Brain microvascular endothelial cell (primary cell): Measurements from ENCODE around the gene LRRC31.
A peak's percentile ranks its signal among the peaks of the same experiment; 100 is the strongest.

Experiments used
- DNase-seq: peaks from one replicate; pipeline ENCODE4 v3.0.0-alpha.2; 2020
- H3K27ac ChIP-seq: fragments of 250-450 bp; sonication (Bioruptor Pico); 2 replicates; pipeline ENCODE4 v1.5.1; 2020; ENCODE audit warnings: mild to moderate bottlenecking, moderate library complexity
- H3K27me3 ChIP-seq: fragments of 250-450 bp; sonication (Bioruptor Pico); replicated peaks from 2 replicates; pipeline ENCODE4 v1.5.1; 2020; ENCODE audit warnings: mild to moderate bottlenecking
- H3K36me3 ChIP-seq: fragments of 250-450 bp; sonication (Bioruptor Pico); replicated peaks from 2 replicates; pipeline ENCODE4 v1.5.1; 2020; ENCODE audit warnings: mild to moderate bottlenecking
- H3K4me3 ChIP-seq: 2 replicates; pipeline ENCODE4 v1.5.1; 2011; ENCODE audit warnings: low read depth, mild to moderate bottlenecking, control low read depth, low read length, moderate library complexity
- CTCF ChIP-seq: IDR thresholded peaks from 2 replicates; pipeline ENCODE4 v1.5.1; 2011; ENCODE audit warnings: low read depth, mild to moderate bottlenecking, moderate library complexity, low read length, control low read depth, inconsistent platforms; ENCODE audit errors: missing control alignments
- in situ Hi-C: cut with HindIII; loops from 2 replicates; pipeline ENCODE4 v1.10.0; 2017; ENCODE audit warnings: low sequenced_read_pairs, low pct_ligation_motif_present

LRRC31 gene

GRCh38 chr3:169857811-169858210 lies 11.9 kb downstream of the LRRC31 start:
- no peak overlapping the region for H3K27ac ChIP-seq
- H3K27me3 ChIP-seq = peaks cover 3% of the 10 kb centered on the region
- no peak for DNase-seq
- in situ Hi-C loops = no loop called here
- no peak overlapping the region for H3K4me3 ChIP-seq
- TF ChIP-seq CTCF = no peak
- H3K36me3 ChIP-seq = no peaks in the 10 kb centered on the region

DNA sequence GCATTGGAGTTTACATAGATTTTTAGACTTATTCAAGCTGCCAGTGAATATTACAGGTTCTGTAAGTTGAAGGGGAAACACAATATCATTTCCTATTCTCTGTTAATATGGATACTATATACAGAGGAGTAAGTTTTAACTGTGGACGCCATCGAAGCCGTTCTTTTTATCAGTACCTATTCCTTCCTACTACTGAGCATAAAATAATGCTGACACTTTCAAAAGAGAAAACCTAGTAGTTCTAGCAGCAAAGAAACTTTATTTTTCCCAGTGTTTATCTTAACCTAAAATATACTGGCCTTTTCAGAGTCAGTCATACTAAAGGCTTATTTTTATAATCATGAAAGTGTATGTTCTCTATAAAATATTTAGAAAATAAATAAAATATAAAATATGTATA lies 14.2 kb downstream of the LRRC31 start:
- in situ Hi-C loops = no loop called here
- Histone ChIP-seq H3K36me3 (no peaks in the 10 kb centered on the region), H3K27me3 (peaks cover 3% of the 10 kb centered on the region)

DNA sequence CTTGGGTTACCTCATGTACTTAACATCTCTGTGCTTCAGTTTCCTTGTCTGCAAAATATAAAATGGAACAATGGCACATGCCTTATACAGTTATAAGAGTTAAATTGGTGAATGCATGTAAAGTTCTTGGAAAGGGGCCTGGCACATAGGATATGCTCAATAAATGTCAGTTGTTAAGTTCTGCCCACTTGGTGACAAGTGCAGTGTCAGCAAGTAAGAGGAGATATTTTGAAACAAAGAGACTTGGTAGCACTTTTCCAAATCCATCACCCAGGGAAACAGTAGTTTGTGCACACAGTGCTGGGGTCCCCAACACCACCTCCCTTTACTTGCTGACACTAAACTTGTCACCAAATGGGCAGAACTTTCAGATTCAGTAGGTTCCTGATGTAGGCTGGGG lies 19.1 kb downstream of the LRRC31 start:
- H3K4me3 ChIP-seq = no peak overlapping the region
- no peak for TF ChIP-seq CTCF
- H3K27ac ChIP-seq = no peak overlapping the region
- in situ Hi-C loops = no loop called here
- no peak for DNase-seq
- H3K36me3 ChIP-seq = no peaks in the 10 kb centered on the region
- no peaks in the 10 kb centered on the region for H3K27me3 ChIP-seq

More for the DNA sequence above, 14.2 kb downstream of the LRRC31 start:
- no peak overlapping the region for H3K27ac ChIP-seq
- TF ChIP-seq CTCF = no peak
- no peak overlapping the region for H3K4me3 ChIP-seq
- DNase-seq = no peak

GRCh38 chr3:169848741-169849140 lies 21.0 kb downstream of the LRRC31 start:
- DNase-seq = no peak
- no peak overlapping the region for H3K4me3 ChIP-seq
- no peak for TF ChIP-seq CTCF
- H3K27me3 ChIP-seq = no peaks in the 10 kb centered on the region
- in situ Hi-C loops = no loop called here
- H3K27ac ChIP-seq = no peak overlapping the region
- no peaks in the 10 kb centered on the region for H3K36me3 ChIP-seq

DNA sequence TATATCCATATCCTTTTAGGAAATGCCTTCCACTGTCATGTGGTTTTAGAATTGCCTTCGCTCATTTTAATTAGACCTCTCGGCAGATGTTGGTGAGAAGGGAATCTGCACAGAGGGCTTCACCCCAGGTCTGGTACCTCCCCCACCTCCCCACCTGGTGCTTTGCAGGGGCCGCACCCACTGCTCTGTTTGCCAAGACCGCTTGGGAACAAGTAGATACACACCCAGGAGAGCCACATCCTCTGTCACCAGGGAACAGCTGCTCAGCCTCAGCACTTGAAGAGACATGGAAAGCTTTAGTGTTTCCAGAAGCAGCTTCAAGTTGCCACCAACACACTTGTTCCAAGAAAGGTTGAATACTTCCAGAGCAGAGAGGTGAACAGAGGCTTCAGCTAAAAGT lies 21.8 kb downstream of the LRRC31 start:
- no peak for TF ChIP-seq CTCF
- H3K27ac ChIP-seq = no peak overlapping the region
- in situ Hi-C loops = no loop called here
- no peaks in the 10 kb centered on the region for H3K27me3 ChIP-seq
- no peak overlapping the region for H3K4me3 ChIP-seq
- DNase-seq = no peak
- no peaks in the 10 kb centered on the region for H3K36me3 ChIP-seq

DNA sequence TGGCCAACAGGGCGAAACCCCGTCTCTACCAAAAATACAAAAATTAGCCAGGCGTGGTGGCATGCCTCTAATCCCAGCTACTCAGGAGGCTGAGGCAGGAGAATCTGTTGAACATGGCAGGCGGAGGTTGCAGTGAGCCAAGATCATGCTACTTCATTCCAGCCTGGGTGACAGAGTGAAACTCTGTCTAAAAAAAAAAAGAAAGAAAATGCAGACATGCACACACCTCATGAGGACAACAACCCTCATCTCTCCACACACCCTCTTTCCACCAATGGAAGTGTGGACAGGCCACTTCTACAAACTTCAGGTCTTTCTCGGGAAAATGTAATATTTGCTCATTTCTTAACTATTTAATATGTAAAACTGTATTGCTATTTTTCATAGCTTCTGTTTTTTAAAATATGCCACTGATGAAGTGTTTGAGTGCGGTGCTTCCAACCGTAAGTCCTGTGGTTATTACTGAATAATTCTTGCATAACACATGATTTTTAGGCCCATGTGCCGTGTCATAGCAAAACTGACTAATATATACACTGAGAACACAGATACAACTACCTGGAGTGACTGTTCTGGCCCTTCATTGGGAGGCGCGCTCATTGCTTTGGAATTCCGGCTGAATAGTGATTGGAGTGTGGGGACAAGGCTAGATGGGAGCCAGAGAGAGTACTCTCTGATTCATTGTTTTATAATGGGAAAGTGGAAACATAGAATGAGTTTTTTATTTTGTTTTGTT lies 23.1 kb downstream of the LRRC31 start:
- no peaks in the 10 kb centered on the region for H3K27me3 ChIP-seq
- no peaks in the 10 kb centered on the region for H3K36me3 ChIP-seq
- no peak for TF ChIP-seq CTCF
- H3K4me3 ChIP-seq = no peak overlapping the region
- no peak overlapping the region for H3K27ac ChIP-seq
- in situ Hi-C loops = no loop called here
- DNase-seq = peak; percentile 83
